Superior temporal gyrus (tissue), 1 donor: Measurements from ENCODE around the gene ATP9B.

ENCODE experiments used
- DNase-seq: peaks from one replicate; pipeline ENCODE4 v3.0.0-alpha.2; 2016; ENCODE audit errors: extremely low spot score

ATP9B gene

GRCh38 chr18:79379251-79379905 lies 310.2 kb downstream of the ATP9B start:
- DNase-seq: no peak

- no peak for DNase-seq
Observed at GRCh38 chr18:79379931-79380815, 311.0 kb downstream of the ATP9B start.

GRCh38 chr18:79380816-79381806 lies 311.9 kb downstream of the ATP9B start:
- peak; percentile 83 for DNase-seq

- no peak for DNase-seq
Observed at GRCh38 chr18:79381811-79382311, 312.7 kb downstream of the ATP9B start.

GRCh38 chr18:79382681-79383387 lies 313.6 kb downstream of the ATP9B start:
- no peak for DNase-seq

- no peak for DNase-seq
Observed at GRCh38 chr18:79383388-79384056, 314.3 kb downstream of the ATP9B start.

GRCh38 chr18:79384151-79384807 lies 315.1 kb downstream of the ATP9B start:
- DNase-seq: no peak

GRCh38 chr18:79384834-79385233 lies 315.6 kb downstream of the ATP9B start:
- DNase-seq: no peak

- no peak for DNase-seq
Observed at GRCh38 chr18:79385326-79385707, 316.1 kb downstream of the ATP9B start.

GRCh38 chr18:79385708-79386341 lies 316.6 kb downstream of the ATP9B start:
- no peak for DNase-seq

GRCh38 chr18:79386547-79386946 lies 317.4 kb downstream of the ATP9B start:
- DNase-seq: no peak

- DNase-seq: no peak
Observed at GRCh38 chr18:79387214-79387613, 318.0 kb downstream of the ATP9B start.

- no peak for DNase-seq
Observed at GRCh38 chr18:79387615-79388014, 318.4 kb downstream of the ATP9B start.

GRCh38 chr18:79388043-79388442 lies 318.8 kb downstream of the ATP9B start:
- DNase-seq: no peak

GRCh38 chr18:79389689-79390088 lies 320.5 kb downstream of the ATP9B start:
- DNase-seq: no peak

GRCh38 chr18:79392226-79392625 lies 323.0 kb downstream of the ATP9B start:
- no peak for DNase-seq

- no peak for DNase-seq
Observed at GRCh38 chr18:79393181-79393634, 324.0 kb downstream of the ATP9B start.

- no peak for DNase-seq
Observed at GRCh38 chr18:79393635-79394533, 324.7 kb downstream of the ATP9B start.
